GM12872 (cell line): ENCODE results near the gene CREBBP.

Experiments used
- TF ChIP-seq, protein P1 (sequence below): IDR thresholded peaks from 3 replicates; pipeline ENCODE4 v1.5.1; 2011; ENCODE audit warnings: low read depth, mild to moderate bottlenecking, low read length, moderate library complexity; ENCODE audit not compliant: insufficient read depth

The CREBBP gene

GRCh38 chr16:3880623-3881498 is at the start of gene CREBBP:
Gene CREBBP (minus strand): TSS chr16:3880713. CDS start chr16:3879916, 797 bp downstream.
- TF ChIP-seq, protein P1, sequence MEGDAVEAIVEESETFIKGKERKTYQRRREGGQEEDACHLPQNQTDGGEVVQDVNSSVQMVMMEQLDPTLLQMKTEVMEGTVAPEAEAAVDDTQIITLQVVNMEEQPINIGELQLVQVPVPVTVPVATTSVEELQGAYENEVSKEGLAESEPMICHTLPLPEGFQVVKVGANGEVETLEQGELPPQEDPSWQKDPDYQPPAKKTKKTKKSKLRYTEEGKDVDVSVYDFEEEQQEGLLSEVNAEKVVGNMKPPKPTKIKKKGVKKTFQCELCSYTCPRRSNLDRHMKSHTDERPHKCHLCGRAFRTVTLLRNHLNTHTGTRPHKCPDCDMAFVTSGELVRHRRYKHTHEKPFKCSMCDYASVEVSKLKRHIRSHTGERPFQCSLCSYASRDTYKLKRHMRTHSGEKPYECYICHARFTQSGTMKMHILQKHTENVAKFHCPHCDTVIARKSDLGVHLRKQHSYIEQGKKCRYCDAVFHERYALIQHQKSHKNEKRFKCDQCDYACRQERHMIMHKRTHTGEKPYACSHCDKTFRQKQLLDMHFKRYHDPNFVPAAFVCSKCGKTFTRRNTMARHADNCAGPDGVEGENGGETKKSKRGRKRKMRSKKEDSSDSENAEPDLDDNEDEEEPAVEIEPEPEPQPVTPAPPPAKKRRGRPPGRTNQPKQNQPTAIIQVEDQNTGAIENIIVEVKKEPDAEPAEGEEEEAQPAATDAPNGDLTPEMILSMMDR: no peak

- TF ChIP-seq, protein P1: no peak
These were observed 44.2 kb upstream of the CREBBP start for GRCh38 chr16:3924763-3925162.

DNA sequence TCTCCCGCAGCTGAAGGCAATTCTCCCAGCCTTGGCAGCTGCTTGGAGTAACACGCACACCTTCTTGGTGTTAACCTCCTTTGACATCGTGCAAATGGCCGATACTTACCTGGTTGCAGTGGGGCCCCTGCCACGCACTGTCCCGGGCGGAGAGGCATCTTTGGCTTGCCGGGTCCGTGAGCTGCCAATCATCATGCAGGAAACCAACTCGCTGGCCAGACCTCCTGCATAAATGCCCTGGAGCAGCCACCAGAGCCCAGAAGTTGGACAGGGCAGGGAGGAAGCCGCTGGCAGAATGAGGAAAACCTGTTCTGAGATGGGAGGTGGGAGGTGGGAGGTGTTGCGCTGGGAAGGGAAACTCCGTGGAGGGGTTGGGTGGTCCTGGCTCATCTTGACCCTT is 41.7 kb upstream of the CREBBP start:
- TF ChIP-seq, protein P1: no peak

DNA sequence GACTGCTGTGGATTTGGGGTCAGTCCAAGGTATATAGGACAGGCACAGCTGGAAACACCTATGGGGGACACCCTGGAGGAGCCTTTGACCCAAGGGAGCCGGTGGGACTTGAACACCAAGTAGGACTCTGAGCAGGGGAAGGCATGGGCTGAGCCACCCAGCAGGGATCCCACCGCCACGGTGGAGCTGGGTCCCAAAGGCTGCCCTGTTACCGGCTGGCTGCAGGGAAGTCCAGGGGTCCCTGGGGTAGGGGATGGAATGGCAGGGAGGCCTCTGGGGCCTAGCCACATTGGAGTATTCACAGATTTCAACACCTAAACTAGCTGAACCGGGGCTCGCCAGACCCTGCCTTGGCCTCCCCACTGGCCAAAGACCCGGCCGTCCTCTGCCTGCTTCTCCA is 39.7 kb upstream of the CREBBP start:
- TF ChIP-seq, protein P1: no peak

DNA sequence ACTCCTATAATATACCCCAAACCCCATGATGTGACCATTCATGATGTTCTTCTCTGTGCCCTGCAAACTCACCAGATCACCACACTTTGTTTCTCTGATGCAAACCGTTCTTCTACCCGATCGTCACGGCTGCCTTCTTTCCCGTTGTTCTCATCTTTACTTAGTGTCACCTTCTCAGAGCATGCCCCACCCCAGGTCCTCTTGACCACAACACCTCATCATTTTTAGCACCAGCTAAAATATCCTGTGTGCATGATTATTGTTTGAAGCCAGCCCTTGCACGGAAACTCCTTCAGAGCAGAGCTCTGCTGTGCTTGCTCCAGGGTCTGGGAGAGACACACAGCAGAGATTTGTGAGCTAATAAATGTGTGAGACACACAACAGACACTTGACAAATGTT is 38.9 kb upstream of the CREBBP start:
- TF ChIP-seq, protein P1: no peak

- TF ChIP-seq, protein P1: no peak
These were observed 35.1 kb upstream of the CREBBP start for GRCh38 chr16:3915426-3916260.

GRCh38 chr16:3912897-3913296 is 32.4 kb upstream of the CREBBP start:
- TF ChIP-seq, protein P1: no peak
